HG02798 (cell line): ENCODE data around the gene EHBP1.

Experiments
- ATAC-seq: cut with Tn5 transposase; IDR thresholded peaks from one replicate; pipeline ENCODE4 v1.9.1; 2021; ENCODE audit warnings: mild to moderate bottlenecking; ENCODE audit not compliant: unreplicated experiment, poor library complexity

EHBP1 gene

GRCh38 chr2:62933398-62933917 is 227.9 kb downstream of the EHBP1 start:
- ATAC-seq = no peak

DNA sequence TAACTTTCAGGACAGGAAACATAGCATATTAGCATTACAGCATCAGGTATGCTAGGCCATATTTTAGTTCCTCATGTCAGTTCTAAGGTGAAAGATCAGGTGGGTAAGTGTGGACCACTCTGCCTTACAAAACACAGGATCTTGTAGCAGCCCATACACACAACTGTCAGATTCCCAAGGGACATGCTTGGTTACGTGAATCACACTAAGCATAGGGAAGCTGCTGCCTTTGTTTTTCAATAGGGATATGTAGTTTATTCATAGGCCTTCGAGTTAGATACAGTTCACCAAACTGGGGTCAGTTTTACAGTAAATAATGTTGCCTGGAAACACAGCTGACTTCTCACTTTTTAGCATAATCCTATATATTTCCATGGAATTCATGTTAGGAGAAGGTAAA is 229.0 kb downstream of the EHBP1 start:
- no peak for ATAC-seq

GRCh38 chr2:62938126-62938525 is 232.6 kb downstream of the EHBP1 start:
- no peak for ATAC-seq

- no peak for ATAC-seq
These were observed 234.4 kb downstream of the EHBP1 start for GRCh38 chr2:62939735-62940491.

GRCh38 chr2:62940697-62941096 is 235.2 kb downstream of the EHBP1 start:
- no peak for ATAC-seq

DNA sequence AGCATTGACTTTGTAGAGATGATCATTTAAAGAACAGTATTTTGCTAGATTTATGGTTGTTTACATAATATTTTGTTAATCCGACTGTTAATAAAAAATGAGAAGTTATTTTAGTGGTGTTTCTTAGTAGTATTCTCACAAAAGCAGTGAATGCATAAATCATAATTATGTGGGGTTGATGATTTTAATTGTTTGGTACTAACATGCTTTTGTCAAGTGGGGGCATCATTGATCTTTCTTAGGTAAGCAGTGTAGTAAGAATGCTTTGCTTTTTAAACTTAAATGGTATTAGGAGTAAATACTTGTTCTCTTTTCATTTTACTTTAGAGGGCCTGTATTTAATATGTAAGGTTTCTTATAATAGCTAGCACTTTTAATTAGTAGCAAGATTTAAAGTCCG is 235.9 kb downstream of the EHBP1 start:
- no peak for ATAC-seq

GRCh38 chr2:62944362-62944761 is 238.8 kb downstream of the EHBP1 start:
- ATAC-seq = no peak

- no peak for ATAC-seq
These were observed 241.9 kb downstream of the EHBP1 start for GRCh38 chr2:62947403-62947802.

- ATAC-seq = no peak
These were observed 251.1 kb downstream of the EHBP1 start for GRCh38 chr2:62956651-62957050.

- no peak for ATAC-seq
These were observed 252.7 kb downstream of the EHBP1 start for GRCh38 chr2:62958206-62958605.

DNA sequence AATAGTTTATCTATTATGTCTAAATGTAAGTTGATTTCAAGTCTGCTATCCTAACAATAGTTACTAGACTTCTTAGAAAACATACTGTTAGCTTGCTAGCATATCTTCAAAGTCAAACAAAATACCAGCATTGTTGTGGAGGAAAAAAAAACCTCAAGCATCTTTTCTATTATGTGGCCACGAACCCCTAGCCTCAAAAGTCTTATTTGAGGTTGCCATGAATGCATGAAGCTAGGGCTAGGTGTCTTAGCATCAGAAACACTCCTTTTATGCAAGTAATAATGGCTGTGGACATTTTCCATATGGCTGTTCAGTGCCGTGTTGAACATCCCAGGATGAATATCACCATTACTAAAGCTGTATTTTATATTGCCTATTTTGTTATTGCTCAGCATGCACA is 258.5 kb downstream of the EHBP1 start:
- no peak for ATAC-seq

GRCh38 chr2:62964671-62965070 is 259.2 kb downstream of the EHBP1 start:
- ATAC-seq = no peak

GRCh38 chr2:62966991-62967390 is 261.5 kb downstream of the EHBP1 start:
- ATAC-seq = no peak

DNA sequence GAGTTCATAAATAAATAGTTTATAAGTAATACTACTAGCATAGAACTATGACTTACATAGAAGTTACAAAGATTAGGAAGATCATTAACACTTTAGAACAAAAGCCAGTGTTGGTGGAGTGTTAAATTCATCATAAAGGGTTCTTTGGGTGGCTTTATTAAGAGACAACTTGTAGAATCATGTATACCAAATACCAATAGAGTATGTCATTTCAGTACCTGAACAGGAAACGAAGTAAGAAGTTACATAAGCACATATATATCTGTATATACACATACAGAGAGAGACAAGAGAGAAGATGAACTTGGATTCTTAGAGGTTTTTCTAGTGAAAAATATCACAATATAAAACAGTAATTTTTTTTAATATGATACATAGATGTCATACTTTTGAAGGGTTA is 262.7 kb downstream of the EHBP1 start:
- no peak for ATAC-seq

DNA sequence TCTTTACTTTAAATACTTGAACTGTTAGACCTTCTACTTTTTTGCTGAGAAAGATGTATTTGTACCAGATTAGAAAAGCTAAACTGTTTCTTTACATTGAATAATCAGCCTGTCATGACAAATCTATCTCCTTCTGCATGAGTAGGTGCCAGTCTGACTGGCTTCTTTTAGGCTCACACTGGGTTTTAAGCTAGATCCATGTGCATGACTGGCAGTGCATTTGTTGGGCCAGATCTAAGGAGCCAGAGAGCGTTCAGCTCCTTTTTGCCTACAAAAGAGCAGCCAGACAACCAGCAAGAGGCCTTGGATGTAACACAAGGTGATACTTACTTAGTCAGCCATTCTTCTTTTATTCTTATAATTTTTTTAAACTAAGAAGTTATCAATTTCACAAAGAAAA is 263.2 kb downstream of the EHBP1 start:
- ATAC-seq = no peak

- ATAC-seq = no peak
These were observed 266.4 kb downstream of the EHBP1 start for GRCh38 chr2:62971936-62972335.

- ATAC-seq = no peak
These were observed 267.1 kb downstream of the EHBP1 start for GRCh38 chr2:62972601-62973000.

DNA sequence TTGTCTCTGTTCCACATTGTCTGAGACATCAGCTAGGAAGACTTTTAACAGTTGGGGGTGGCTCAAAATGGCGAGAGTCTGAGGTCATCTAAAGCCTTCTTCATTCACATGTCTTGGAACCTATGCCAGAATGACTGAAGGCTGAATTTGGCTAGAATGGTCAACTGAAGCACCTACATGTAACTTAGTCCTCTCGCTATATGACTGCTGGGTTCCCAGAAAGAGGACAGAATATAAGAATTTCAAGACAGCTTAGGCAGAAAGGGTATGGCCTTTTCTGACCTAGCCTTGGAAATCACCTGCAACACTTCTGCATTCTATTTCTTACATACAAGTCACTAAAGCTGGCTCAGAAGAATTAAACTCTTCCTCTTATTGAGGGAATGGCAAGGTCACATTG is 269.5 kb downstream of the EHBP1 start:
- ATAC-seq = no peak

GRCh38 chr2:62991605-62992004 is 286.1 kb downstream of the EHBP1 start:
- no peak for ATAC-seq

GRCh38 chr2:62992561-62992960 is 287.0 kb downstream of the EHBP1 start:
- no peak for ATAC-seq

DNA sequence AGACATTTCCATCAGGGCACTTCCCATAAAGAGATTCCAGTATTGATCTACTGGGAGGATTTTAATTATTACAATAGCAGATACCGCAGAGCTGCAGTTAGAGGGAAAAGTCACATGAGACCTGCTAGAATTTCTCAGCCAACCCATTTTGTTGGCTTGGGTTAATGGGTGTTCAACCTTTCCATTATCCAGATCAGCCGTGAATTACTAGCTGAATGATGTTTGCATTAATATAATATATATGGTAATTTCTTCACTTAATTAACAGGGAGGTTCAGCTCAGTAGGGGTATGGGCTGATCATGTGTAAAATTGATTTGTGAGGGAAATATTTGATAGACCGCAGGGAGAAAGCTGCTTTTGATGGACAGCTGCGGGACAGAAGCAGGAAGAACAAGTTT is 288.7 kb downstream of the EHBP1 start:
- no peak for ATAC-seq

- no peak for ATAC-seq
These were observed 291.1 kb downstream of the EHBP1 start for GRCh38 chr2:62996534-62997186.
